ENCODE results near the gene IQGAP2.

- TF ChIP-seq CTCF (conservative IDR thresholded peaks at IDR 0.05) (no peak), EZH2 (IDR thresholded peaks at IDR 0.05; ENCODE audit: low read depth) (no peak)
These were observed 101.9 kb downstream of the IQGAP2 start for GRCh38 chr5:76504901-76505564.
